Neuronal stem cell (in vitro differentiated cells): ENCODE measurements around the gene RAX2.
"Not testable (repeated sequence)": the region's sequence is repeated elsewhere in the genome, so short reads cannot be mapped to it uniquely, and the experiment has no call there.

Experiments
- DNase-seq: peaks from one replicate; pipeline ENCODE4 v3.0.0-alpha.2; 2013; ENCODE audit warnings: low spot score
- H2AFZ ChIP-seq: one replicate; pipeline ENCODE4 v1.6.1; 2013; ENCODE audit warnings: mild to moderate bottlenecking, low read length, inconsistent platforms
- H2AK5ac ChIP-seq: 2 replicates; pipeline ENCODE4 v1.6.1; 2013; ENCODE audit warnings: low read depth, mild to moderate bottlenecking, inconsistent platforms, low read length, moderate library complexity, mixed read lengths
- H2BK120ac ChIP-seq: 2 replicates; pipeline ENCODE4 v1.6.1; 2013; ENCODE audit warnings: low read depth, mild to moderate bottlenecking, inconsistent platforms, low read length, moderate library complexity, mixed read lengths
- H2BK12ac ChIP-seq: one replicate; pipeline ENCODE4 v1.6.1; 2013; ENCODE audit warnings: low read length, inconsistent platforms
- H2BK15ac ChIP-seq: 2 replicates; pipeline ENCODE4 v1.6.1; 2013; ENCODE audit warnings: mild to moderate bottlenecking, low read length, inconsistent platforms, mixed read lengths
- H2BK5ac ChIP-seq: one replicate; pipeline ENCODE4 v1.6.1; 2013; ENCODE audit warnings: inconsistent platforms, mild to moderate bottlenecking, low read length, moderate library complexity
- H3K14ac ChIP-seq: one replicate; pipeline ENCODE4 v1.6.1; 2013; ENCODE audit warnings: low read length, inconsistent platforms
- H3K18ac ChIP-seq: 2 replicates; pipeline ENCODE4 v1.6.1; 2013; ENCODE audit warnings: low read length, inconsistent platforms
- H3K23ac ChIP-seq: 2 replicates; pipeline ENCODE4 v1.6.1; 2013; ENCODE audit warnings: low read depth, mild to moderate bottlenecking, mixed read lengths, low read length, inconsistent platforms; ENCODE audit not compliant: poor library complexity
- H3K27ac ChIP-seq: replicated peaks from 3 replicates; pipeline ENCODE4 v1.5.1; 2013; ENCODE audit warnings: low read length, inconsistent platforms
- H3K27me3 ChIP-seq, 3 experiments: 2 replicates each; pipeline ENCODE4 v1.6.1; 2013; ENCODE audit warnings: low read length in 3 of 3, mild to moderate bottlenecking in 2 of 3, inconsistent platforms in 1 of 3, low read depth in 1 of 3, mixed read lengths in 1 of 3, moderate library complexity in 1 of 3; ENCODE audit not compliant: control insufficient read depth in 3 of 3, insufficient read depth in 3 of 3
- H3K36me3 ChIP-seq, 2 donors: replicated peaks in 1 of 2; 2 replicates each; pipeline ENCODE4 v1.6.1; 2013; ENCODE audit warnings: low read length in 2 of 2; ENCODE audit not compliant: control insufficient read depth in 2 of 2, insufficient read depth in 2 of 2
- H3K4ac ChIP-seq: 2 replicates; pipeline ENCODE4 v1.6.1; 2013; ENCODE audit warnings: inconsistent platforms, mild to moderate bottlenecking, low read length, moderate library complexity
- H3K4me1 ChIP-seq, 2 donors: 1 replicate in 1 of 2; 2 replicates in 1 of 2; pipeline ENCODE4 v1.6.1; 2013; ENCODE audit warnings: low read length in 2 of 2, low read depth in 1 of 2; ENCODE audit not compliant: control insufficient read depth in 2 of 2, insufficient read depth in 1 of 2
- H3K4me2 ChIP-seq: one replicate; pipeline ENCODE4 v1.6.1; 2013; ENCODE audit warnings: mild to moderate bottlenecking, low read length, inconsistent platforms; ENCODE audit not compliant: insufficient read depth, poor library complexity, severe bottlenecking
- H3K4me3 ChIP-seq, 2 donors: 2 replicates each; pipeline ENCODE4 v1.5.1; 2013; ENCODE audit warnings: low read length in 2 of 2, mild to moderate bottlenecking in 2 of 2, inconsistent platforms in 1 of 2, moderate library complexity in 1 of 2
- H3K79me1 ChIP-seq: one replicate; pipeline ENCODE4 v1.6.1; 2013; ENCODE audit warnings: low read depth, mild to moderate bottlenecking, inconsistent platforms, low read length, moderate library complexity
- H3K9ac ChIP-seq: one replicate; pipeline ENCODE4 v1.6.1; 2013; ENCODE audit warnings: mild to moderate bottlenecking, low read depth, low read length, inconsistent platforms; ENCODE audit not compliant: poor library complexity
- H3K9me3 ChIP-seq, 2 donors: replicated peaks in 1 of 2; 2 replicates each; pipeline versions ENCODE3 to v1.6.1; 2013; ENCODE audit warnings: low read length in 2 of 2, mild to moderate bottlenecking in 2 of 2, inconsistent platforms in 1 of 2, low read depth in 1 of 2, mixed read lengths in 1 of 2, moderate library complexity in 1 of 2; ENCODE audit not compliant: control insufficient read depth in 2 of 2, insufficient read depth in 1 of 2
- H4K8ac ChIP-seq: one replicate; pipeline ENCODE4 v1.6.1; 2013; ENCODE audit warnings: low read depth, mild to moderate bottlenecking, inconsistent platforms, low read length, moderate library complexity
- H4K91ac ChIP-seq: one replicate; pipeline ENCODE4 v1.6.1; 2013; ENCODE audit warnings: low read length, low read depth, mild to moderate bottlenecking, inconsistent platforms; ENCODE audit not compliant: poor library complexity
- WGBS, 2 donors: extraction: QIAGEN DNeasy Blood & Tissue Kit; methylation state at CpG; one replicate each; pipeline ENCODE4 v1.1.7; 2013; ENCODE audit warnings: missing lambda C conversion rate in 2 of 2, mixed read lengths in 1 of 2; ENCODE audit not compliant: insufficient read length in 2 of 2, insufficient replicate concordance in 1 of 2; ENCODE audit errors: extremely low coverage in 2 of 2; 5-methylcytosine and 5-hydroxymethylcytosine counted together

Gene RAX2

GRCh38 chr19:3761382-3762129, 10.5 kb downstream of the RAX2 start, which contains the start of gene APBA3:
Gene APBA3 (minus strand): TSS chr19:3761692. CDS start chr19:3760264, 1,428 bp downstream.
- H2BK15ac ChIP-seq: peak within 1 kb of the TSS; percentile 75
- peak within 1 kb of the TSS; percentile 90 for H3K23ac ChIP-seq
- peak within 1 kb of the TSS; percentile 66 for H3K4me2 ChIP-seq
- H3K27me3 ChIP-seq: no peaks in the 10 kb centered on the region
- peak within 1 kb of the TSS; percentile 83 for H3K27ac ChIP-seq
- H3K79me1 ChIP-seq: peaks cover under 1% of the 10 kb centered on the region
- DNase-seq: peak; percentile 93
- peak within 1 kb of the TSS; percentile 96 for H3K18ac ChIP-seq
- peak within 1 kb of the TSS; percentile 57 for H3K14ac ChIP-seq
- H2BK12ac ChIP-seq: no peak within 1 kb of the TSS
- peak within 1 kb of the TSS; percentile 81 to 95 for H3K4me3 ChIP-seq
- no peak within 1 kb of the TSS for H2AK5ac ChIP-seq
- no CpG with 5 or more reads among the region's 45 CpGs for WGBS, 2 donors
- no peak within 1 kb of the TSS for H3K4ac ChIP-seq
- peak within 1 kb of the TSS; percentile 97 for H3K9ac ChIP-seq
- no peak within 1 kb of the TSS for H4K91ac ChIP-seq
- H3K4me1 ChIP-seq: peaks cover 0 to 4% of the 10 kb centered on the region in 2 donors
- no peak within 1 kb of the TSS for H4K8ac ChIP-seq
- no peaks in the 10 kb centered on the region for H3K9me3 ChIP-seq
- peaks cover 6 to 37% of the 10 kb centered on the region in 2 donors for H3K36me3 ChIP-seq
- peak within 1 kb of the TSS; percentile 70 for H2BK5ac ChIP-seq
- H2AFZ ChIP-seq: peak within 1 kb of the TSS; percentile 95
- H2BK120ac ChIP-seq: no peak within 1 kb of the TSS

GRCh38 chr19:3760871-3761361, 11.1 kb downstream of the RAX2 start:
- no peak for DNase-seq
- Histone ChIP-seq H2BK120ac (no peak overlapping the region), H2BK5ac (no peak overlapping the region), H3K79me1 (no peaks in the 10 kb centered on the region), H4K91ac (no peak overlapping the region), H2BK12ac (no peak overlapping the region), H3K23ac (no peak overlapping the region), H3K4me2 (peak overlapping the region; percentile 66), H3K27ac (no peak overlapping the region), H2BK15ac (peak overlapping the region; percentile 75), H3K27me3 (no peaks in the 10 kb centered on the region), H2AK5ac (no peak overlapping the region), H3K4me3 (peak overlapping the region; percentile 81 to 95), H3K36me3 (peaks cover 4 to 34% of the 10 kb centered on the region in 2 donors), H3K9me3 (no peaks in the 10 kb centered on the region), H3K4me1 (peaks cover 0 to 4% of the 10 kb centered on the region in 2 donors), H3K14ac (peak overlapping the region; percentile 57), H4K8ac (no peak overlapping the region), H3K18ac (peak overlapping the region; percentile 94), H2AFZ (peak overlapping the region; percentile 95), H3K4ac (no peak overlapping the region), H3K9ac (no peak overlapping the region)
- no CpG with 5 or more reads among the region's 7 CpGs for WGBS, 2 donors

- Histone ChIP-seq H3K4me3 (peak overlapping the region in 1 of 2 donors; percentile 2), H2BK12ac (no peak overlapping the region), H2BK120ac (no peak overlapping the region), H3K79me1 (no peaks in the 10 kb centered on the region), H3K9me3 (no peaks in the 10 kb centered on the region), H3K4me2 (no peak overlapping the region), H3K27ac (no peak overlapping the region), H4K91ac (no peak overlapping the region), H3K14ac (no peak overlapping the region), H3K18ac (no peak overlapping the region), H3K27me3 (no peaks in the 10 kb centered on the region), H2AK5ac (no peak overlapping the region), H2AFZ (no peak overlapping the region), H3K4ac (no peak overlapping the region), H2BK15ac (no peak overlapping the region), H3K4me1 (peaks cover 0 to 4% of the 10 kb centered on the region in 2 donors), H2BK5ac (no peak overlapping the region), H3K36me3 (peaks cover 4 to 28% of the 10 kb centered on the region in 2 donors), H4K8ac (no peak overlapping the region), H3K23ac (no peak overlapping the region), H3K9ac (no peak overlapping the region)
- DNase-seq: no peak
- WGBS, 2 donors: no CpG with 5 or more reads among the region's 19 CpGs
Observed at GRCh38 chr19:3759482-3760254, 12.4 kb downstream of the RAX2 start.

DNA sequence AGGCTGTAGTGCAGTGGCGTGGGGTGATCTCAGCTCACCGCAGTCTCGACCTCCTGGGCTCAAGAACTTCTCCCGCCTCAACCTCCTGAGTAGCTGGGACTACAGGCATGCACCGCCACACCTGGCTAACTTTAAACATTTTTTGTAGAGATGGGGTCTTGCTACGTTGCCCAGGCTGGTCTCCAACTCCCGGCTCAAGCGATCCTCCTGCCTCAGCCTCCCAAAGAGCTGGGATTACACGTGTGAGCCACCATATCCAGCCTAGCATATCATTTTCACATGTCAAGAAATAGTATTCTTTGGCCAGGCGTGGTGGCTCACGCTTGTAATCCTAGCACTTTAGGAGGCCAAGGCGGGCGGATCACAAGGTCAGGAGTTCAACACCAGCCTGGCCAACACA, 13.7 kb downstream of the RAX2 start:
- not testable (repeated sequence) for H3K23ac ChIP-seq, H2AK5ac ChIP-seq, H4K8ac ChIP-seq, H2BK15ac ChIP-seq, H2BK12ac ChIP-seq, H3K9ac ChIP-seq, H3K9me3 ChIP-seq, H2AFZ ChIP-seq, H3K4me3 ChIP-seq, DNase-seq, H3K4ac ChIP-seq, H2BK120ac ChIP-seq, H3K18ac ChIP-seq, H3K79me1 ChIP-seq, H4K91ac ChIP-seq, H2BK5ac ChIP-seq, H3K4me1 ChIP-seq, H3K27ac ChIP-seq, H3K14ac ChIP-seq, H3K27me3 ChIP-seq, H3K4me2 ChIP-seq
- peaks cover 4 to 28% of the 10 kb centered on the region in 2 donors for H3K36me3 ChIP-seq
- no CpG with 5 or more reads among the region's 13 CpGs for WGBS, 2 donors
